Kidney (tissue), 14 donors: ENCODE results near the gene GALK2. TPM values are rescaled to one million over a fixed set of nuclear protein-coding genes. Genes with fewer than 3 reads are reported as not detected.

Experiments used
- DNase-seq, 5 donors: peaks; one replicate each; pipeline ENCODE4 v3.0.0-alpha.2; 2013 to 2020
- FAIRE-seq: peaks from 2 replicates; lab custom pipeline; 2012; peaks lifted over from hg19 to GRCh38; lab: Jason Lieb, UNC
- H3K27ac ChIP-seq, 2 donors: one replicate each; pipeline ENCODE4 v1.7.0; 2013; ENCODE audit warnings: low read depth in 2 of 2, low read length in 2 of 2, inconsistent platforms in 1 of 2
- H3K27me3 ChIP-seq: one replicate; pipeline ENCODE4 v1.7.1; 2013; ENCODE audit warnings: low read length, inconsistent platforms; ENCODE audit not compliant: control insufficient read depth, insufficient read depth
- H3K36me3 ChIP-seq, 3 donors: one replicate each; pipeline versions ENCODE4 v1.7.0 to v1.7.1; 2013; ENCODE audit warnings: low read length in 3 of 3, control low read depth in 1 of 3, inconsistent platforms in 1 of 3; ENCODE audit not compliant: insufficient read depth in 3 of 3, control insufficient read depth in 2 of 3
- H3K4me1 ChIP-seq, 3 donors: one replicate each; pipeline versions ENCODE4 v1.7.0 to v1.7.1; 2013; ENCODE audit warnings: low read length in 3 of 3, inconsistent platforms in 1 of 3, low read depth in 1 of 3; ENCODE audit not compliant: control insufficient read depth in 2 of 3, insufficient read depth in 2 of 3
- H3K4me3 ChIP-seq, 3 donors: one replicate each; pipeline versions ENCODE4 v1.7.0 to v1.8.1; 2013; ENCODE audit warnings: low read length in 3 of 3, control low read depth in 1 of 3, inconsistent platforms in 1 of 3
- H3K9ac ChIP-seq, 3 donors: one replicate each; pipeline versions ENCODE4 v1.7.0 to v1.7.1; 2013; ENCODE audit warnings: low read length in 3 of 3, control low read depth in 1 of 3, inconsistent platforms in 1 of 3
- H3K9me3 ChIP-seq, 3 donors: one replicate each; pipeline versions ENCODE4 v1.7.0 to v1.7.1; 2013; ENCODE audit warnings: low read length in 3 of 3, control low read depth in 1 of 3, inconsistent platforms in 1 of 3; ENCODE audit not compliant: control insufficient read depth in 2 of 3, insufficient read depth in 1 of 3
- intact Hi-C: fragments of 100-400 bp; cut with DNase I; formaldehyde crosslinking; loops from one replicate; pipeline ENCODE4 v1.11.1; 2022
- polyA plus RNA-seq: library from polyadenylated mRNA; stranded (reverse); fragments of 350-450 nt; fragmentation: Illumina TruSeq; extraction: RNeasy Lipid Tissue Mini Kit (QIAGEN cat#74804); gene quantifications from one replicate; pipeline ENCODE4 v1.2.3, GENCODE V29; 2014; ENCODE audit warnings: low read depth, low replicate concordance; ENCODE audit not compliant: insufficient read depth
- total RNA-seq: library from RNA; stranded (reverse); fragmentation: NEBNext Ultra II Directional; extraction: Animal tissue kit (Norgen Biotek cat#: 25700); gene quantifications from one replicate; pipeline ENCODE4 v1.2.1, GENCODE V29; 2021
- TF ChIP-seq, protein P1 (sequence below): IDR thresholded peaks from 3 replicates; pipeline ENCODE4 v1.5.1; 2012; ENCODE audit warnings: mild to moderate bottlenecking, moderate library complexity, borderline replicate concordance; ENCODE audit not compliant: insufficient read depth; ENCODE audit errors: extremely low read depth
- donor health status: control.
- donor health status: control.
- donor health status: control.
- donor health status: control.
- donor health status: control.
- donor health status: DM: yes; HTN: yes; CAD: no.
- donor health status: Normal renal cell carcinoma (clear cell type).

GALK2 gene
- total and polyA plus RNA-seq, 2 donors from 2014 or later, result 36.4 to 40.6 TPM

DNA sequence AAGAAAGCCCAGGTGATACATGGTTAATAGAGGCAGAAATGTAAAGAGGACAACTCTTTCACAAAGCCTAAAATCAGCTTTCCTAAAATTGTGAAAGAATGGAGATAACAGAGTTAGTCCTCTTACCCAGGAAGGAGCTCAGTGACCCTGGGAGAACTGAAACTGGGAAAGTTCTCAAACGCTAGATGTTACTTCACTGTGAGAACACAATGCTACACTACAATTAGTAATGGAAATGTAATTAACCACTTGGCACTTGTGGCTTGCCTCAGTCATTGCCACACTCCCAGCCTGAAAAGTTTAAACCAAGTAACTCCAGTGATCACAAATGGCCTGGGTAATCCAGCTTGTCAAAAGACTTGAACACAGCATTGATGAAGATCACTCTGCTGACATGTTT lies 150.3 kb downstream of the GALK2 start:
- no peak overlapping the region for H3K27ac ChIP-seq
- H3K27me3 ChIP-seq, result no peaks in the 10 kb centered on the region
- no peak for FAIRE-seq
- intact Hi-C loops, result no loop called here
- no peak overlapping the region for H3K9ac ChIP-seq
- DNase-seq, result no peak
- peaks cover 0 to 13% (median 8%) of the 10 kb centered on the region in 3 donors for H3K36me3 ChIP-seq
- TF ChIP-seq, protein P1, sequence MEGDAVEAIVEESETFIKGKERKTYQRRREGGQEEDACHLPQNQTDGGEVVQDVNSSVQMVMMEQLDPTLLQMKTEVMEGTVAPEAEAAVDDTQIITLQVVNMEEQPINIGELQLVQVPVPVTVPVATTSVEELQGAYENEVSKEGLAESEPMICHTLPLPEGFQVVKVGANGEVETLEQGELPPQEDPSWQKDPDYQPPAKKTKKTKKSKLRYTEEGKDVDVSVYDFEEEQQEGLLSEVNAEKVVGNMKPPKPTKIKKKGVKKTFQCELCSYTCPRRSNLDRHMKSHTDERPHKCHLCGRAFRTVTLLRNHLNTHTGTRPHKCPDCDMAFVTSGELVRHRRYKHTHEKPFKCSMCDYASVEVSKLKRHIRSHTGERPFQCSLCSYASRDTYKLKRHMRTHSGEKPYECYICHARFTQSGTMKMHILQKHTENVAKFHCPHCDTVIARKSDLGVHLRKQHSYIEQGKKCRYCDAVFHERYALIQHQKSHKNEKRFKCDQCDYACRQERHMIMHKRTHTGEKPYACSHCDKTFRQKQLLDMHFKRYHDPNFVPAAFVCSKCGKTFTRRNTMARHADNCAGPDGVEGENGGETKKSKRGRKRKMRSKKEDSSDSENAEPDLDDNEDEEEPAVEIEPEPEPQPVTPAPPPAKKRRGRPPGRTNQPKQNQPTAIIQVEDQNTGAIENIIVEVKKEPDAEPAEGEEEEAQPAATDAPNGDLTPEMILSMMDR, result no peak
- H3K4me3 ChIP-seq, result no peak overlapping the region
- no peaks in the 10 kb centered on the region for H3K4me1 ChIP-seq
- no peaks in the 10 kb centered on the region for H3K9me3 ChIP-seq

DNA sequence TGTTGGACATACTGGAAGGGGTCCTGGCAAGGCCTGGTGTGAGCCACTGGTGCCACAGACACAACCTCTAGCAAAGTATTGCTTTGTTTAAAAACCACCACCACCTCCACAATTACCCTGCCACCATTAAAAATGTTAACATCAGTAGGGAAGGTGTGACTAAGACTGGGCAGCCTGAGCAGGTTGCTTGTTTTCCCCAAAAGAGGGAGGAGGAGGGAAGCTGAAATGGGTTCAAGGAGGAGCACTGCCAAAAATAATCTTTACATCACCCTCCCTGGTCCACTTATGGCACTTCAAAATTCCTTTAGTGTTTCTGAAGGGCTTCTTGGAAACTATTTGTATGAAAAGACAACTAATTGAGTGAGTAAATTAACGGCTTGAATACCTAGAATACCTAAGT lies 153.2 kb downstream of the GALK2 start:
- H3K4me3 ChIP-seq, result no peak overlapping the region
- DNase-seq (no peak), FAIRE-seq (no peak)
- H3K9ac ChIP-seq, result no peak overlapping the region
- H3K4me1 ChIP-seq, result no peaks in the 10 kb centered on the region
- peaks cover 0 to 13% (median 8%) of the 10 kb centered on the region in 3 donors for H3K36me3 ChIP-seq
- TF ChIP-seq, protein P1, result no peak
- H3K27me3 ChIP-seq, result no peaks in the 10 kb centered on the region
- no peak overlapping the region for H3K27ac ChIP-seq
- no peaks in the 10 kb centered on the region for H3K9me3 ChIP-seq
- intact Hi-C loops, result no loop called here

DNA sequence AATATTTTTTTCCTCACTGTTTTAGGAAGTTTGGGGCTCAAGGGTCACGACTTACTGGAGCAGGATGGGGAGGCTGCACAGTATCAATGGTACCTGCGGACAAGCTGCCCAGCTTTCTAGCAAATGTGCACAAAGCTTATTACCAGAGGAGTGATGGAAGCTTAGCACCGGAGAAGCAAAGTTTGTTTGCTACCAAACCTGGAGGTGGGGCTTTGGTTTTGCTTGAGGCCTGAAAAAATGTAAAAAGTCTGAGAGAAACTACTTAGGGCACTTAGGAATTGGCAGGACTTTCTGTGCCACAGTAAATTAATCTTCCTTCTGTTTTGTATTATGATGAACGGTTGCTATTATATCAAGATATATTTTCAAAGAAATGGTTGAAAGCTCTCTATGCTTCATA lies 157.9 kb downstream of the GALK2 start:
- DNase-seq, result no peak
- TF ChIP-seq, protein P1, result no peak
- no peak for FAIRE-seq
- no peak overlapping the region for H3K4me3 ChIP-seq
- no peak overlapping the region for H3K9ac ChIP-seq
- no peaks in the 10 kb centered on the region for H3K4me1 ChIP-seq
- H3K36me3 ChIP-seq, result peaks cover 0 to 3% (median 2%) of the 10 kb centered on the region in 3 donors
- no peaks in the 10 kb centered on the region for H3K9me3 ChIP-seq
- H3K27me3 ChIP-seq, result no peaks in the 10 kb centered on the region
- intact Hi-C loops, result no loop called here
- H3K27ac ChIP-seq, result no peak overlapping the region

DNA sequence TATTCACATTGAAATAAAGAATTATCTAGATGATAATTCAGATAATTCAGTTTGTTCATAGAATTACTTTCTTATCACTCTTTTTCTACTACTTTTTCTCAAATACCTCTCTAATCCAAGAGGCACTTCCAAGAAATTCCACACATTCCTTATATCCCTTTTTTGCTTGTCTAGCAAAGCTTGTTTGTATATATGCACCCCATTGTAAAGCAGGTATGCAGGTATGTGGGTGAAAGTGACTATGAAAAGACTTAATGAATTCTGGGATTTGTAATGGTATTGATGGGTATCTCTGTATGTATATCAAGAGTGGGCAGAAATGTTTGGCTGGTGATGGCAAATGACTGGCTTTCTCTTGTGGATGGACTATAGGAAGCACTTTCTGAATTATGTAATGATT lies 158.9 kb downstream of the GALK2 start:
- Histone ChIP-seq H3K27ac (no peak overlapping the region), H3K4me3 (no peak overlapping the region), H3K4me1 (no peaks in the 10 kb centered on the region), H3K9me3 (no peaks in the 10 kb centered on the region), H3K36me3 (peaks cover 0 to 3% (median 2%) of the 10 kb centered on the region in 3 donors), H3K27me3 (no peaks in the 10 kb centered on the region), H3K9ac (no peak overlapping the region)
- intact Hi-C loops, result no loop called here
- no peak for DNase-seq
- TF ChIP-seq, protein P1, result no peak
- FAIRE-seq, result no peak
